Cerebellar cortex (tissue), 1 donor: Measurements from ENCODE around the gene MAP2K5.

Source experiments
- DNase-seq: peaks from one replicate; pipeline ENCODE4 v3.0.0-alpha.2; 2015; ENCODE audit warnings: low spot score

Gene MAP2K5

DNA sequence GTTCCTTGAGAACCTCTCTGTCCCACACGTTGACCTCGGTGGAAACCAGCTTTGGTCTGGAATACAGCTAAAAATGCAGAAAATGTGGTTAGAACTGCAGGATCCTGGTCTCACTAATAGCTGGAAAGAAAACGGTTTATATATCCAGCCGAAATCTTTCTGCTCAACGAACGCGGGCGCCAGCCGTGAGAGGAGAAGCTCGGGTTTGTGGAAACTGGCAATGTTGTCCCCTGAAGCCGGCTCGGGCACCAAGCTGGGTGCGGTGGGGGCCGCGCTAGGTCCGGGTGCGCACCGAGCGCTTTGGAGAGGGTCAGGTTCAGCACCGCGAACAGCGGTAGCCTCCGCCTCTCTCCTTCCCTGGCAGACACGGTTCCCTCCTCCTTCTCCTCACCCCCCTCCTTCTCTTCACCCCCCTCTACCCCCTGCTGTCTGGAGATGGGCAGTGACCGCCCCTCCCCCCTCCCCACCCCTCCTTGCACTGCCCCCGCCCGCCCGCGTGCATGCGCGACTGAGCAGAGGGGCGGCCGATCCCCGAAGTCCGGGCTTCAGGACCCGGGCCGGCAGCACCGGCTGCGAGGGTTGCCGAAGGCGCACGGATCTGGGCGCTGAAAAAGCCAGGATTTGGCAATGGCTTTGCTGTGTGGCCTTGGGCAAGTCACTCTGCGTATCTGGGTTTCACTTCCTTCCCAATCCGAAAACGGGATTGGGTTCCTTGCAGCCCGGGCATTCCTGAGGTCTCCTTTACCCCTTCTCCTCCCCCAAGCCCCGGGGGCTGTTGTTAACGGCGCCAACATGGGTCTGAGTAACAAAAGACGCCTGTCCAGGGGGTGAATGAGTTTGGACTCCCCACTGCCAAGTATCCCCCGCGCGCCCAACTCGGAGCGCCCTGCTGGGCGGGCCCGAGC is 282.7 kb downstream of the MAP2K5 start, which contains the start of gene SKOR1:
SKOR1 (plus strand) TSS at position 534 of the 905 bp plus-strand sequence; CDS start at position 628, 94 bp downstream.
- DNase-seq: no peak

DNA sequence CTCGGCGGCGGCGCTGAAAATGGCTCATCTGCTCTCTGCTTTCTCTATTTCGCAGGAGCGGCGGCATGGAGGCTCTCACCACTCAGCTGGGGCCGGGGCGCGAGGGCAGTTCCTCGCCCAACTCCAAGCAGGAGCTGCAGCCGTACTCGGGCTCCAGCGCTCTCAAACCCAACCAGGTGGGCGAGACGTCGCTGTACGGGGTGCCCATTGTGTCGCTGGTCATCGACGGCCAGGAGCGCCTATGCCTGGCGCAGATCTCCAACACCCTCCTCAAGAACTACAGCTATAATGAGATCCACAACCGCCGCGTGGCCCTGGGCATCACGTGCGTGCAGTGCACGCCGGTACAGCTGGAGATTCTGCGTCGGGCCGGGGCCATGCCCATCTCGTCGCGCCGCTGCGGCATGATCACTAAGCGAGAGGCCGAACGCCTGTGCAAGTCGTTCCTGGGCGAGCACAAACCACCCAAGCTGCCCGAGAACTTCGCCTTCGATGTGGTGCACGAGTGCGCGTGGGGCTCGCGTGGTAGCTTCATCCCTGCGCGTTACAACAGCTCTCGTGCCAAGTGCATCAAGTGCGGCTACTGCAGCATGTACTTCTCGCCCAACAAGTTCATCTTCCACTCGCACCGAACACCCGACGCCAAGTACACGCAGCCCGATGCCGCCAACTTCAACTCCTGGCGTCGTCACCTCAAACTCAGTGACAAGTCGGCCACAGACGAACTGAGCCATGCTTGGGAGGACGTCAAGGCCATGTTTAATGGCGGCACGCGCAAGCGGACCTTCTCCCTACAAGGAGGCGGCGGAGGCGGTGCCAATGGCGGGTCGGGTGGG is 283.6 kb downstream of the MAP2K5 start:
- no peak for DNase-seq

DNA sequence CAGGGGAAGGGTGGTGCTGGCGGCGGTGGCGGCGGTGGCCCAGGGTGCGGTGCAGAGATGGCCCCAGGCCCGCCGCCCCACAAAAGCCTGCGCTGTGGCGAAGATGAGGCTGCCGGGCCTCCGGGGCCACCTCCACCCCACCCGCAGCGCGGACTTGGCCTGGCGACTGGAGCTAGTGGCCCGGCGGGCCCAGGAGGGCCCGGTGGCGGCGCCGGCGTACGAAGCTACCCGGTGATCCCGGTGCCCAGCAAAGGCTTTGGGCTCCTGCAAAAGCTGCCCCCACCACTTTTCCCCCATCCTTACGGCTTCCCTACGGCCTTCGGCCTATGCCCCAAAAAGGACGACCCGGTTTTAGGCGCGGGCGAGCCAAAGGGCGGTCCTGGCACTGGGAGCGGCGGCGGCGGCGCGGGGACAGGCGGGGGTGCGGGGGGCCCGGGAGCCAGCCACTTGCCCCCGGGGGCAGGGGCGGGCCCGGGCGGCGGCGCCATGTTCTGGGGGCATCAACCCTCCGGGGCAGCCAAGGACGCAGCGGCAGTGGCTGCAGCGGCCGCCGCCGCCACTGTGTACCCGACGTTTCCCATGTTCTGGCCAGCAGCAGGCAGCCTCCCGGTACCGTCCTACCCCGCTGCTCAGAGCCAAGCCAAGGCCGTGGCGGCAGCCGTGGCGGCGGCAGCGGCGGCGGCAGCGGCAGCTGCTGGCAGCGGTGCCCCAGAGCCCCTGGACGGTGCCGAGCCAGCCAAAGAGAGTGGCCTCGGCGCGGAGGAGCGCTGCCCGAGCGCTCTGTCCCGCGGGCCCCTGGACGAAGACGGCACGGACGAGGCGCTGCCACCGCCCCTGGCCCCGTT is 284.4 kb downstream of the MAP2K5 start:
- DNase-seq: no peak

DNA sequence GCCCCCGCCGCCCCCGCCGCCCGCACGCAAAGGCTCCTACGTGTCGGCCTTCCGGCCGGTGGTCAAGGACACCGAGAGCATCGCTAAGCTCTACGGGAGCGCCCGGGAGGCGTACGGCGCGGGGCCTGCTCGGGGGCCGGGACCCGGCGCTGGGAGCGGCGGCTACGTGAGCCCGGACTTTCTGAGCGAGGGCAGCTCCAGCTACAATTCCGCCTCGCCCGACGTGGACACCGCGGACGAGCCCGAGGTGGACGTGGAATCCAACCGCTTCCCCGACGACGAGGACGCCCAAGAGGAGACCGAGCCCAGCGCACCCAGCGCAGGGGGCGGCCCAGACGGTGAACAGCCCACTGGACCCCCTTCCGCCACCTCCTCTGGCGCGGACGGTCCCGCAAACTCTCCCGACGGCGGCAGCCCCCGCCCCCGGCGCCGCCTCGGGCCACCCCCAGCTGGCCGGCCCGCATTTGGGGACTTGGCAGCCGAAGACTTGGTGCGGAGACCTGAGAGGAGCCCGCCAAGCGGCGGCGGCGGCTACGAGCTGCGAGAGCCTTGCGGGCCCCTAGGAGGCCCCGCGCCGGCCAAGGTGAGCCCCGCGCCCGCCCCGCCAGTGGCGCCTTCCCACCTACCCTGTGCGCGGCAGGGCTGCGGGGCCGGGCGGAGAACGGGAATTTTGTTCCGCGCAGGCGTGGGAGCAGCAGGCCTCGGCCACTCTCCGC is 285.2 kb downstream of the MAP2K5 start:
- no peak for DNase-seq

DNA sequence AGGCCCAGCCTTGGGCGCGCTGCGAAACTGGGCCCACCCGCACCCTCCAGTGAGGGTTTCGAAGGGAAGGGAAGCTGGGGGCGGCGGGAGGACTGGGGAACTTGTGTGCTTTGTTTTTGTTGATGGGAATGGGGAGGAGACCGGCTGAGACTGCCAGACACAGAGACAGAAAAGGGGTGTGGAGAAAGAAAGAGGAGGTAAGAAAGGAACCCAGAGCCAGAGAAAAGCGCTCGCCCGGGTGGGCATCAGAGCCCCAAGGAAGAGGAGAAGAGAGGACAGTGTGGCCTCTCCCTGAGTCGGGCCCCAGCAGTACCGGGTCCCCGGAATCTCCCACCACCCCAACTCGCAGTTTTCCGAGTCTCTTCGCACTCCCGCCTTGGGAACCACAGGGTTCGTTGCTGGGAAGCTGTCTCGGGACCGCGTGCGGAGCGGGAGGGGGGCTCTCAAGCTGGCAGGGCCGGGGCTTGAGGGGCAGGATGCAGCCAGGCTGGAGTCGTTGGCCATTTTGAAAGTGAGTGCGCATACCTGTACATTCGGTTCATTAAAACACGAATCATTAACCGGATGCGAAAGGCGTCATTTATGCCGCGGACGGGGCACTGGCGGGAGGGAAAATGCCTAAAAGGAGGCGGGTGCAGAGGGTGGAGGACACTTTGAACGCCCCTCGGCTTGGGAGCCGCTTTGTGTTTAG is 285.9 kb downstream of the MAP2K5 start:
- DNase-seq: no peak

DNA sequence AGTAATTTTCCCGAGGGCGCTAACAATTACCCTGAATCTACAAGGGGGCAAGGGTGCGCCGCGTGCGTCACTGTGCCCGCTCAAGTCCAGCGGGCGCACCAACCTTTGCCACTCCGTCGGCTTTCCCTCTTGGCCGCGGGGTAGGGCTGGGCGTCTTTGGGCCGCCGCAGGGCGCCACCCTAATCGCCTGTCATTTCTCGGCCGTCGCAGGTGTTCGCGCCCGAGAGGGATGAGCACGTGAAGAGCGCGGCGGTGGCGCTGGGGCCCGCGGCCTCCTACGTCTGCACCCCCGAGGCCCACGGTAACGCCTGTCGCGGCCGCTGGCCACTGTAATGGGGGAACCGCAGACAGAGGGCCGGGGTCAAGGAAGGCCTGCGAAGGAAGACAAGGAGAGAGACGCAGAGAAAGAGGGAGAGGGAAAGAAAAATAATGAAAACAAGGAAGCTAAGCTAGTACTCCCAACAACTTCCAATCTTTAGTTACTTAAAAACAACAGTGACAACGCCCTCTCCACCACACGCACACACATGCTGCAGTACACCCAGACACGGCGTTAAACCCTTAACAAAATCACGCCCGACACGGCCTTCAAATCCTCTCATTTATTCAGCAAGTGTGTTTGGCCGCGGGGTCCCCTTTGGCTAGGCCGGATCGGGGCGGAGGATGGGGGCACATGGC is 286.6 kb downstream of the MAP2K5 start:
- no peak for DNase-seq

DNA sequence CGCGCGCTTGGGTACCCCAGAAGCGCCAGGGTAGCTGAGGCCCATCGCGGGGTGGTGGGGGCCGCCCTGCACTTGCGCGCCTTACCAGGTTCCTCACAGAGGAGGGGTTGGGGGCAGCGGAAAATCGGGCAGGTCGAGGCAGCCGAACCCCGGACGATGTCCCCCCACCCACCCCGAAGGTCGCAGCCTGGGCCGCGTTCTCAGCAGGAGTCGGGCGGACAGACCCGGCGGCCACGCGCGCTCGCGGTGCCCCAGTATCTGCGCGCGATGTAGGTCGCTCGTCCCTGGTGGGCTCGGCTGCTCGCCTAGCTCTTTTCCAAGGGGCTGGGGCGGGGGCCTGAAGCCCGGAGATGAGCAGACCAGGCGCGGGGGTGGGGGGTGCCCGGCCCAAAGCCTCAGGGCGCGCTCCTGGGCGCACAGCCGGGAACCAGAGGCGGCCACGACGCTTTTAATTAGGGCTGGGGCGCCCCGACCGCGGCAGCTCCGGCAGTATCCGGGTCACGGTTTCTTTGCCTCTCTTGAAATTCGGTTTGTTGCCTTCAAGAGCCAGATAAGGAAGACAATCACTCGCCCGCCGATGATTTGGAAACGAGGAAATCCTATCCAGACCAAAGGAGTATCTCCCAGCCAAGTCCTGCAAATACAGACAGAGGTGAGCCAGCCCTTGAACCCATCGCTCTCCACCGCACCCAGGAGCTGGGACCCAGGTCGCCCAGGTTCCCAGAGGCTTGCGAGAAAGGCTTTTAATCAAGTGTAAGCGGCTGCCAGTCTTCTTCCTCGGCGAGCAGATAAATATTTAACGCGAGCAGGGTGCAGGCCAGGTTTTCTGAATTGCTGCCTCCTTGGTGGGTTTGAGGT is 287.4 kb downstream of the MAP2K5 start:
- no peak for DNase-seq

DNA sequence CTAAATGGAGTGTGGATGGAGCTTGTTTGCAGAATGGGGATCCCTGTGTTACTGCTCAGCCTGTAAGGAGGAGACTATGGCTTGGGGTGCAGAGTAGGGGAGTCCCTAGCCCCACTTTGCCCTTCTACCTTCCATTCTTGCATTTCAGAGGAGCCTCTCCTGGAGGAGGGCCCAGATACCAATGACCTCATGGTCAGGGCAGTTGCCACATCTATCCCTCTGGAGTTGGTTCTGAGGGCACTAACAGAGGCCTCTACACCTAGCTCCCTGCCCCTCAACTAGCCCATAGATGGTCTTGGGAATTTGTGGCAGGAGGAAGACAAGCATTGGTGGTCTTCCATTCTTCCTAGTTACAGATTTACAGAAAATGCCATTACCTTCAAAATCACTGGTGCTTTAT is 288.9 kb downstream of the MAP2K5 start:
- DNase-seq: no peak

DNA sequence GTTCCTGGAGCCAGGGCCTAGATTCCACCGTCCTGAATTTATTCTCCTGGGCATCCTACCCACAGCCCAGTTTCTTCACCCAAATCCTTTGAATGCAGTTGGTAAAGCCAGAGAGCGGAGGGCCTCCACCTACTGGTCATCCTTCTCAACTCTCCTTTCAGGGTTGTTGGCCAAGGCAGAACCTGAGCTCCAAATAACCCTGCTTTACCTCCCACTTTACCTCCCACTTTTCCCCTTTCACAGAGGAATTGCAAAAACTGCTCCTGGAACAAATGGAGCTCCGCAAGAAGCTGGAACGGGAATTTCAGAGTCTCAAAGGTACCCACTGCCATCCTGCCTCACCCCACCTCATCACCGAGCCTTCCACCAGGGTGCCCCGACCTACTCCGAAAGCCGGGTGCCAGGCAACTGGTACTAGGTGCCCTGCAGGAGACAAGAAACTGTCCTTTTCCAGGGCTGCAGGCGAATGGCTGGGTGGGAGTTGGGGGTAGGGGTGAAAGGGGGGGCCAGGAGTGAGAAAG is 289.6 kb downstream of the MAP2K5 start:
- DNase-seq: peak; percentile 57

DNA sequence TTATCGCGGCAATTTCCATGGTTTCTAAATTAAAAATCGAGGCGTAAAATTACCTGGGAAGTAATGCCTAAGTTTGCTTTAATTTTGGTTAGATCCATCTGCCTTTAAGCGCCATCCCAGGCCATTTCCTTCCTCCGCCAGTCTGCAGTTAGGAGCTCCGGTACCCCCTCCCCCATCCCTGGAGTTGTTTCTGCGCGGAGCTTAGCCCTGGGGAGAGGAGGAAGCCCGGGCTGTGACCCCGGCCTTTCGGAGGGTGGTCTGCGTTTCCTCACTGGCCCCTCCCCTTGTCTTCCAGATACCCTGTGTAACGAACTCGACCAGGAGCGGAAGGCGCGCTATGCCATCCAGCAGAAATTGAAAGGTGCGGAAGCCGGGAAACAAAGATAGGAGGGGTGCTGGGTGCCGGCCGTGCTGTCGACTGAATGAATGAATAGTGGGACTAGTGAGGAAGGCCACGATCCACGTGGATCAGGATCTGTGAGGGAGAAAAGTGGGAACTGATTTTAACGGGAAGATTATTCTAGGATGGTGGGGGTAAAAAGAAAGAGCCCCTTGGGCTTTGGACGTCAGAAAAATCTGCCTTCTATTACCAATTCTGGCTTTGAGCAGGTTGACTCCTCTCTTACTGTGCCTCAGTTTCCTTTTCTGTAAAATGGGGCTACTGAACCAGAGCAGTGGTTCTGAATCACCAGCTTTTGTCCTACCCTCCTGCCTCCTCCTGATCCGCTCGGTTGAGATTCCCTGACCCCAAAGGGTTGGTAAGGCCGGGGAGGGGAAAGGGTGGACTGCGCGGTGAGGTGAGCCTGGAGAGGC is 290.6 kb downstream of the MAP2K5 start:
- no peak for DNase-seq

DNA sequence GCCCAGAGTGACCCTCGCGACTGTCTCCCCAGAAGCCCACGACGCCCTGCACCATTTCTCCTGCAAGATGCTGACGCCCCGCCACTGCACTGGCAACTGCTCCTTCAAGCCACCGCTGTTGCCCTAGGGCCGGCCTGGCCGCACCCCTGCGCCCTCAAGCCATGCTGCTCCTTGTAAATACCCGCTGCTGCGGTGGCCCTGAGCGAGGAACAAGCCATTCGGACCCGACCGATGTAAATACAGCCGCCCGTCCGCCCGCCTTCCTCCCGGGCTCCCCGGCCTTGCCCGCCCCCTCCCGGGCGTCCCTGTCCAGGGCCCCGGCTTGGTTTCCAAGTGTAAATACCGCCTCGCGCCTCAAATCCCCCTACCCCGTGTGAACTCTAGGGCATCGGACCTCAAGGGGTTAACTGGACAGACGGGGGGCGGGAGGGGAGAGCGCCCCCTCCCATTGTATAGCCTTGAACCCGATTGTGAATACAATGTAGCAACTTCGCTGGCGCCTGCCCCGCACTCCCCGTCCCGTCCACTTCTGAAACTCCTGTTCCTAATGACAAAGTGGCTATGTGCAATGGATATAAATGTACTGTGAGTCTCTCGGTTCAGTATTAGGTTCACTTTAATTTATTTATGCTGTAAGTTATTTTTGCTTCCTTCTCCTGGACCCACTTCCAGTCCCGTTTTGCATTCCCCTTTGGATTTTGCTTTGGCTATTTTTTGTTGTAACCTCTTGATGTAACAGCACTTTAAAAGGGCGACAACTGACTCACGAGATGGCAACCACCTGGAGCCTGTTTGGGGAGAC is 291.4 kb downstream of the MAP2K5 start:
- DNase-seq: no peak

DNA sequence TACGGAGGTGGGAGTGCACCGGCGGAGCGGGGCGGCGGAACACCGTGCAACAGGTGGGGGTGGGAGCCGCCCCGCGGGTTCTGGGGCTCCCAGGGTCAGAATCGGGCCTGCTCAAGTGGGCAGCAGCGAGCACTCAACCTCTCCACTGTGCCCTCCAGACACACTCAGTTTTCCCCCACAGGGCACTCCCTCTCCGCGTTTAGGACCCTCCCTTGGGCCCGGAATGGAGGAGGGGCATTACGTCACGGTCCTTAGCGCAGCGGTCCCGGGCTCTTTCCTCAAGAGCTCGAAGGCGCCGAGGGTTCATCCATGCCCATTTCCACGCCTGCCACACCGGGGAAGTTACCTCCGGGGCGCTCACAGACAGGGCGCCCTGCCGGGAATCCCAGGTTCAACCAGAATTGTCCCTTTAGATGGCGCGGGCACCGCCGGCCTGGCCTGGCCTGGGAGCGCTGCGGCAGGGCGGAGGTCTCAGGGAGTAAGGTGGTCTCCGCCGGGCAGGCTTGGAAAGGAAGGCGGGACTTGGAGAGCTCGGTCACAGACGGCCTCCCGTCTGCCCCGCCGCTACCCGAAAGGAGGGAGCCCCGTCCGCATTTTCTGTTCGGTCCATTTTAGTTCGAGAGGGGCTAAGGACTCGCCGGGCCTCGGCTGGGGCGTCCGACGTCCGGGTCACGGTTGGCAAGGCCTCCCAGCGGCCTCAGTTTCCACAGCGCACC is 292.2 kb downstream of the MAP2K5 start:
- no peak for DNase-seq

DNA sequence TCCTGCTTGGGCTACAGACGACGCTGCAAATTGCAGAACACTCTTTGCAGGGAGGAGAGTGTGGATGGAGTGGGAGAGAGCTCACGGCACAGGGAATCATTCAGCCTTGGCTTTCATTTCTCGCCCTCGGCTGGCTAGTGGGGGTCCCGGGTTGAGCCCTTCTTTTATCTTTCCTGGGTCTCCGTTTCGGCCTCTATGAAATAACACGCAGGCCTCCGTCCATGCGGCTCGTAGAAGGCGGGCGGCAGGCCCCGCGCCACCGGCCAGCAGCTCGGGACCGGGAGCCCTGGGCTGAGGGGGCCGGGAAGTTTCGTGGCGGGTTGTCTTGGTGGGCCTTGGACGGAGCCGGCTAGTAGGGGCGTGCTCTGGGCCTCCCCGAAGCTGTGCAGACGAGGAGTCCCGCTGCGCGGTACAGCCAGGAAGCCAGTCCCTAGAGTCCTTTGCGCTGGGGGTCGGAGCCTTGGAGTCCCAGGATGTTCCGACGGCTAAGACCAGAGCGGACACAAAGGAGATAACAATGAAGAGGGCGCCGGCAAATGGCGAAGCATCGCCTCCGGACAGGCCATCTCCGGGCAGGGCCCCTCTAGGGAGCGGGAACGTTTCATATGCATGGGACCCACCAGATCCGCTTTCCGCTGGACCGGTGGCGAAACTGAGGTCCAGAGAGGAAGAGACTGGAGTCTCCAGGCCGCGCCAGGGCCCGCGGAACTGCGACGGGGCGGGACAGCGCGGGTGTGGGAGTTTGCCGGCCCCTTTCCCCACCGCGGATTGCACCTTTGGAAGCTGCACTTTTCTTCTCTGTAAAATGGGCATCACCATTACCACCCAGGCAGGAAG is 293.0 kb downstream of the MAP2K5 start:
- no peak for DNase-seq

DNA sequence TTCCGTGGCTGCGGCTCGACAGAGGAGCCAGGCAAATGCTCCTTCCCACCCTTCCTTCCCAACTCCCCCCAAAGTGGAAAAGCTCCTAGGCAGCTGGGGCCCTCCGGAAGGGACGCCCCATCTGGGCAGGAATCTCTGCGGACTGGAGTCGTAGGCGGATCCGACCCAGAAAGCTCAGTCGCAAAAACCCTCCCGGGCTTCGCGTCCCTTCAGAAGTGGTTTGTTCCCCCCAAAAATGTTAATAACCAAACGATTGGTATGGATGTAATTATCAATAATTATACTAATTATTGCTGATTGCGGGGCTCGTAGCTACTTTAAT is 293.6 kb downstream of the MAP2K5 start:
- DNase-seq: no peak

DNA sequence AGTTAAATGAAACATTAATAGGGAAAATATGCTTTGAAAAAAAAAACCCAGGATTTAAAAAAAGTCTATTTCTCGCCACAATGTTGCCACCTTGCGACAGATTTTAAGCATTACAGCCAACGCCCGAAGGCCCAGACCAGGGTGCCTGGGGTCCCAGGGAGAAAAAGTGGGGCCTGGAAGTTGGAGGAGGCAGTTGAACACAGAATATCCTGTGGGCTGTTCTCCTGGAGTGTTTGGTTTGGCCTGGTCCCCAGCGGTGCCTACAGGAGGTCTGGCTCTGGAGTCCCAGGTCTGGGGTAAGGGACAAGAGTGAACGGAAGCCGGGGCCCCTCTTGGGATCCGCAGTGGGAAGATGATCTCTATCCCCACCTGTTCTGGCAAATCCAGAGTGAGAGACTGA is 294.0 kb downstream of the MAP2K5 start:
- peak; percentile 48 for DNase-seq

DNA sequence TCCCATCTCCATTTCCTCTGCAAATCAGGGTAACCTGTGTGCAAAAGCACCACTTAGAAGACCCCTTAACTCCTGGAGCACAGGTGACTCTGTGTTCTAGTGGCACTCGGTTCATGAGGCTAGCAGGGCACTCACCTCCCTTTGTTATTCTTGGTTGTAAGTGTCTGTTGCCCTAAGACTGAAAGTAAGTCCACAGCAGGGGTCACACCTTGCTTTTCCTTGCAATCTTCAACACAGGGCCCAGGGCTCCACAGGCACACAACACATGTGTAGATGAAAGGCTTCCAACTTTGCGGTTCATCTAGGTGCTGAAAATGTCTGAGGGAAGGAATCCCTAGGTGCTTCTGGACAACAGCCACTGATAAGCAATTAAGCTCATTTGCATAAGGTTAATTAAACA is 294.5 kb downstream of the MAP2K5 start:
- DNase-seq: peak; percentile 45
